Keratinocyte (primary cell): ENCODE measurements around the gene SAC3D1. TPM values are rescaled to one million over a fixed set of nuclear protein-coding genes. Genes with fewer than 3 reads are reported as not detected.

ENCODE experiments used
- DNase-seq: peaks from one replicate; pipeline ENCODE4 v3.0.0-alpha.2; 2011; ENCODE audit warnings: low read depth, missing footprints, low spot score
- FAIRE-seq: peaks from 2 replicates; lab custom pipeline; 2011; peaks lifted over from hg19 to GRCh38; lab: Jason Lieb, UNC
- H2AFZ ChIP-seq: 2 replicates; pipeline ENCODE4 v1.6.0; 2012; ENCODE audit warnings: low read length, control low read depth, inconsistent platforms; ENCODE audit not compliant: control insufficient read depth
- H3K27ac ChIP-seq: 2 replicates; pipeline ENCODE4 v1.5.1; 2011; ENCODE audit warnings: low read length; ENCODE audit not compliant: control insufficient read depth, insufficient read depth
- H3K27me3 ChIP-seq: 3 replicates; pipeline ENCODE4 v1.6.0; 2011; ENCODE audit warnings: low read length; ENCODE audit not compliant: control insufficient read depth, insufficient read depth; ENCODE audit errors: extremely low read depth
- H3K36me3 ChIP-seq, 2 experiments: 2 replicates in 1 of 2; 3 replicates in 1 of 2; pipeline ENCODE4 v1.5.1; 2011; ENCODE audit warnings: low read length in 2 of 2, mild to moderate bottlenecking in 1 of 2; ENCODE audit not compliant: control insufficient read depth in 2 of 2, insufficient read depth in 2 of 2; ENCODE audit errors: extremely low read depth in 1 of 2
- H3K4me1 ChIP-seq: 3 replicates; pipeline ENCODE4 v1.5.1; 2011; ENCODE audit warnings: low read length; ENCODE audit not compliant: control insufficient read depth, insufficient read depth; ENCODE audit errors: extremely low read depth
- H3K4me2 ChIP-seq: 3 replicates; pipeline ENCODE4 v1.6.0; 2011; ENCODE audit warnings: low read depth, low read length; ENCODE audit not compliant: control insufficient read depth, insufficient read depth; ENCODE audit errors: extremely low read depth
- H3K4me3 ChIP-seq, 3 experiments: fragments of 200-600 bp in 1 of 3; sonication (generic) in 1 of 3; 2 replicates in 2 of 3; 3 replicates in 1 of 3; pipeline ENCODE4 v1.5.1; 2011 to 2016; ENCODE audit warnings: low read length in 3 of 3, mild to moderate bottlenecking in 3 of 3, control low read depth in 2 of 3, inconsistent platforms in 1 of 3, low read depth in 1 of 3, mixed read lengths in 1 of 3, mixed run types in 1 of 3, moderate library complexity in 1 of 3; ENCODE audit not compliant: control insufficient read depth in 2 of 3, insufficient read depth in 2 of 3; ENCODE audit errors: extremely low read depth in 1 of 3
- H3K79me2 ChIP-seq: 2 replicates; pipeline ENCODE4 v1.6.0; 2012; ENCODE audit warnings: low read length; ENCODE audit not compliant: control insufficient read depth, insufficient read depth
- H3K9ac ChIP-seq: 3 replicates; pipeline ENCODE4 v1.6.0; 2011; ENCODE audit warnings: low read length; ENCODE audit not compliant: control insufficient read depth, insufficient read depth; ENCODE audit errors: extremely low read depth
- H3K9me1 ChIP-seq: 3 replicates; pipeline ENCODE4 v1.6.0; 2011; ENCODE audit warnings: low read length; ENCODE audit not compliant: control insufficient read depth, insufficient read depth; ENCODE audit errors: extremely low read depth
- H3K9me3 ChIP-seq: 2 replicates; pipeline ENCODE4 v1.5.1; 2012; ENCODE audit warnings: low read depth, low read length; ENCODE audit not compliant: control insufficient read depth
- H4K20me1 ChIP-seq: 3 replicates; pipeline ENCODE4 v1.6.0; 2011; ENCODE audit warnings: low read length; ENCODE audit not compliant: control insufficient read depth, insufficient read depth; ENCODE audit errors: extremely low read depth
- CTCF ChIP-seq, 3 experiments: IDR thresholded peaks in 1 of 3; conservative IDR thresholded peaks in 1 of 3; optimal IDR thresholded peaks in 1 of 3; 2 replicates in 2 of 3; 3 replicates in 1 of 3; pipeline versions ENCODE3 to v1.5.1; 2011; ENCODE audit warnings: low read length in 3 of 3, mild to moderate bottlenecking in 3 of 3, moderate library complexity in 2 of 3, control low read depth in 1 of 3, inconsistent platforms in 1 of 3; ENCODE audit not compliant: insufficient read depth in 2 of 3; ENCODE audit errors: extremely low read depth in 1 of 3
- EZH2 ChIP-seq: IDR thresholded peaks from one replicate; pipeline ENCODE4 v1.6.1; 2012; ENCODE audit warnings: inconsistent platforms, mild to moderate bottlenecking, low read length, moderate library complexity
- dilution Hi-C: fragments of 300-500 bp; cut with MboI; formaldehyde crosslinking; loops from one replicate; pipeline ENCODE4 v1.7.0; 2020; ENCODE audit warnings: low sequenced_read_pairs; ENCODE audit not compliant: extremely low pct_ligation_motif_present
- polyA plus RNA-seq, 5 experiments: library from polyadenylated mRNA; depleted of rRNA in 3 of 5; stranded (reverse) in 3 of 5; stranded (forward) in 1 of 5; unstranded in 1 of 5; fragments of >200 nt; gene quantifications; 1 replicate in 1 of 5; 2 replicates in 3 of 5; 3 replicates in 1 of 5; pipeline versions ENCODE4 v1.2.1 to v1.2.3, GENCODE V29; 2011 to 2012; ENCODE audit warnings: missing spikeins in 2 of 5, low read depth in 1 of 5, low replicate concordance in 1 of 5

SAC3D1 gene
- polyA plus RNA-seq, 1 donor (not counting 4 experiments of a cell fraction or from before 2014, with no cell fraction given): 4.9 TPM

GRCh38 chr11:65066315-65066714 lies 25.3 kb downstream of the SAC3D1 start:
- TF ChIP-seq EZH2 (no peak), CTCF (optimal IDR thresholded peaks at IDR 0.05 in 1 of 3, IDR thresholded peaks at IDR 0.05 in 1 of 3, conservative IDR thresholded peaks at IDR 0.05 in 1 of 3; ENCODE audit: extremely low read depth in 1 of 3, insufficient read depth in 2 of 3, low read length in 3 of 3) (no peak)
- Histone ChIP-seq H3K9ac (no peak overlapping the region), H4K20me1 (no peaks in the 10 kb centered on the region), H3K4me1 (no peaks in the 10 kb centered on the region), H3K9me3 (no peaks in the 10 kb centered on the region), H3K4me3 (no peak overlapping the region), H3K27me3 (no peaks in the 10 kb centered on the region), H3K79me2 (no peaks in the 10 kb centered on the region), H3K4me2 (no peak overlapping the region), H3K9me1 (no peaks in the 10 kb centered on the region), H3K27ac (no peak overlapping the region), H3K36me3 (no peaks in the 10 kb centered on the region), H2AFZ (no peak overlapping the region)
- dilution Hi-C loops: no loop called here
- no peak for DNase-seq
- FAIRE-seq: no peak

GRCh38 chr11:65066805-65067291 lies 25.8 kb downstream of the SAC3D1 start:
- TF ChIP-seq CTCF (optimal IDR thresholded peaks at IDR 0.05 in 1 of 3, IDR thresholded peaks at IDR 0.05 in 1 of 3, conservative IDR thresholded peaks at IDR 0.05 in 1 of 3; ENCODE audit: extremely low read depth in 1 of 3, insufficient read depth in 2 of 3, low read length in 3 of 3) (no peak), EZH2 (no peak)
- Histone ChIP-seq H3K4me2 (no peak overlapping the region), H3K27me3 (no peaks in the 10 kb centered on the region), H4K20me1 (no peaks in the 10 kb centered on the region), H3K79me2 (no peaks in the 10 kb centered on the region), H3K27ac (no peak overlapping the region), H2AFZ (no peak overlapping the region), H3K9ac (no peak overlapping the region), H3K4me1 (no peaks in the 10 kb centered on the region), H3K9me1 (no peaks in the 10 kb centered on the region), H3K9me3 (no peaks in the 10 kb centered on the region), H3K36me3 (no peaks in the 10 kb centered on the region), H3K4me3 (no peak overlapping the region)
- FAIRE-seq: no peak
- no peak for DNase-seq
- dilution Hi-C loops: no loop called here
